Left colon (tissue), 2 donors: ENCODE data around the gene CLCA2. TPM values are rescaled to one million over a fixed set of nuclear protein-coding genes. Genes with fewer than 3 reads are reported as not detected.

ENCODE experiments used
- ATAC-seq: fragments of 200-7000 bp; cut with Tn5 transposase; one replicate; pipeline ENCODE4 v1.9.1; 2020; ENCODE audit warnings: mild to moderate bottlenecking, moderate library complexity
- DNase-seq, 2 donors: peaks; one replicate each; pipeline ENCODE4 v3.0.0-alpha.2; 2020
- intact Hi-C, 2 donors: fragments of 100-400 bp; cut with DNase I in 1 of 2; cut with micrococcal nuclease in 1 of 2; formaldehyde crosslinking; loops; one replicate each; pipeline versions ENCODE4 v1.11.2 to v1.14.0; 2022; cut with DNase I, micrococcal nuclease
- long read RNA-seq: library from polyadenylated mRNA; unstranded; transcript quantifications from one replicate; pipeline ENCODE4 v2.0.0, GENCODE V29; 2021
- total RNA-seq, 2 donors: library from RNA; stranded (reverse); fragmentation: NEBNext Ultra II Directional; extraction: Animal tissue kit (Norgen Biotek cat#: 25700); gene quantifications; one replicate each; pipeline ENCODE4 v1.2.1, GENCODE V29; 2021
- donor health status: DM: no; HTN: no; CAD: no.
- donor health status: DM: yes; HTN: yes; CAD: no.

CLCA2 gene, protein sequence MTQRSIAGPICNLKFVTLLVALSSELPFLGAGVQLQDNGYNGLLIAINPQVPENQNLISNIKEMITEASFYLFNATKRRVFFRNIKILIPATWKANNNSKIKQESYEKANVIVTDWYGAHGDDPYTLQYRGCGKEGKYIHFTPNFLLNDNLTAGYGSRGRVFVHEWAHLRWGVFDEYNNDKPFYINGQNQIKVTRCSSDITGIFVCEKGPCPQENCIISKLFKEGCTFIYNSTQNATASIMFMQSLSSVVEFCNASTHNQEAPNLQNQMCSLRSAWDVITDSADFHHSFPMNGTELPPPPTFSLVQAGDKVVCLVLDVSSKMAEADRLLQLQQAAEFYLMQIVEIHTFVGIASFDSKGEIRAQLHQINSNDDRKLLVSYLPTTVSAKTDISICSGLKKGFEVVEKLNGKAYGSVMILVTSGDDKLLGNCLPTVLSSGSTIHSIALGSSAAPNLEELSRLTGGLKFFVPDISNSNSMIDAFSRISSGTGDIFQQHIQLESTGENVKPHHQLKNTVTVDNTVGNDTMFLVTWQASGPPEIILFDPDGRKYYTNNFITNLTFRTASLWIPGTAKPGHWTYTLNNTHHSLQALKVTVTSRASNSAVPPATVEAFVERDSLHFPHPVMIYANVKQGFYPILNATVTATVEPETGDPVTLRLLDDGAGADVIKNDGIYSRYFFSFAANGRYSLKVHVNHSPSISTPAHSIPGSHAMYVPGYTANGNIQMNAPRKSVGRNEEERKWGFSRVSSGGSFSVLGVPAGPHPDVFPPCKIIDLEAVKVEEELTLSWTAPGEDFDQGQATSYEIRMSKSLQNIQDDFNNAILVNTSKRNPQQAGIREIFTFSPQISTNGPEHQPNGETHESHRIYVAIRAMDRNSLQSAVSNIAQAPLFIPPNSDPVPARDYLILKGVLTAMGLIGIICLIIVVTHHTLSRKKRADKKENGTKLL
- total RNA-seq: 1 to 10 TPM in 1 of 2 donors, under 1 TPM in 1; 0.79 to 1.2 TPM
- long read RNA-seq: 0 reads

DNA sequence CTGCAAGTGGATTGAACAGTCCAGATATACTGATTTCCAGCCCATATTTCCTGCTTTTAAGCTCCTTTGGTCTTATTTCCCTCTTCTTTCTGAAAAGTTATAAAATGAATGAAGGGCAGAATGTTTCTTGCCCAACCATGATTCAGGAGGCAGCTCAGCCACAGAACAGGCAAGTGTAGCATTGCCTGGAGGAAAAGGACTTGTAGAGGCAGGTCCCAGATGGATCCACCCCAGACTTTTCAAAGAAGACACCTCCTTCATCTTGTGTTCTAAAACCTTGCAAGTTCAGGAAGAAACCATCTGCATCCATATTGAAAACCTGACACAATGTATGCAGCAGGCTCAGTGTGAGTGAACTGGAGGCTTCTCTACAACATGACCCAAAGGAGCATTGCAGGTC lies at the start of gene CLCA2:
Gene CLCA2, plus strand, starts transcription at position 299 of the 400 bp plus-strand sequence. Its CDS starts 77 bp downstream, at position 376.
- DNase-seq (no peak), ATAC-seq (no peak)
- intact Hi-C loops: no loop called here

DNA sequence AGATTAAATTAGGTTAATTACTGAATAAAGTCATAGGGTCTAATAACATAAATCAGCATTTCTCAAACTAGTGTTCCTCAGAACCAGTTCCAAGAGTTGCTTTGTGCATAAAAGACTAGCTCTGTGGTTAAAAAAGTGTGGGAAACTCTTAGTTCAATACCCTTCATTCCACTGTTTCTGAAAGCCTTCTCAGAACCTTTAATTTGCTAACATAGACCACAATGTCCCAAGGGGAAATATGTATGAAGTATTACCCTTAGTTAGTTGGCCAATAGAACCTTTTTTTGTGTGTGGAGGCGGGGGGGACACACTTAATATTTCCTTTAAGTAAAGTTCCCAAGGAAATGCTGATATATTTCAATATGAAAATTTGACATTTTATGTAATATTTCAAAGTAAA lies 48.3 kb upstream of the CLCA2 start:
- ATAC-seq: no peak
- DNase-seq: no peak
- intact Hi-C loops: no loop called here

GRCh38 chr1:86377341-86377740 lies 46.6 kb upstream of the CLCA2 start:
- DNase-seq (no peak), ATAC-seq (no peak)
- intact Hi-C loops: no loop called here

DNA sequence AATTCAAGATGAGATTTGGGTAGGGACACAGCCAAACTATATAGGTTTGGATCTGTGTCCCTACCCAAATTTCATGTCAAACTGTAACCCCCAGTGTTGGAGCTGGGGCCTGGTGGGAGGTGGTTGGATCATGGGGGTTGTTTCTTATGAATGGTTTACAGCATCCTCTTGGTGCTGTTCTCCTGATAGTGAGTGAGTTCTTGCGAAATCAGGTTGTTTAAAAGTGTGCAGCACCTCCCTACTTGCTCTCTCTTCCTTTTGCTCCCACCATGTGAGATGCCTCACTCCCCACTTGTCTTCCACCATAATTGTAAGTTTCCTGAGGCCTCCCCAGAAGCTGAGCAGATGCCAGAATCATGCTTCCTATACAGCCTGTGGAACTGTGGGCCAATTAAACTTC lies 45.2 kb upstream of the CLCA2 start:
- intact Hi-C loops: no loop called here
- ATAC-seq (no peak), DNase-seq (no peak)

DNA sequence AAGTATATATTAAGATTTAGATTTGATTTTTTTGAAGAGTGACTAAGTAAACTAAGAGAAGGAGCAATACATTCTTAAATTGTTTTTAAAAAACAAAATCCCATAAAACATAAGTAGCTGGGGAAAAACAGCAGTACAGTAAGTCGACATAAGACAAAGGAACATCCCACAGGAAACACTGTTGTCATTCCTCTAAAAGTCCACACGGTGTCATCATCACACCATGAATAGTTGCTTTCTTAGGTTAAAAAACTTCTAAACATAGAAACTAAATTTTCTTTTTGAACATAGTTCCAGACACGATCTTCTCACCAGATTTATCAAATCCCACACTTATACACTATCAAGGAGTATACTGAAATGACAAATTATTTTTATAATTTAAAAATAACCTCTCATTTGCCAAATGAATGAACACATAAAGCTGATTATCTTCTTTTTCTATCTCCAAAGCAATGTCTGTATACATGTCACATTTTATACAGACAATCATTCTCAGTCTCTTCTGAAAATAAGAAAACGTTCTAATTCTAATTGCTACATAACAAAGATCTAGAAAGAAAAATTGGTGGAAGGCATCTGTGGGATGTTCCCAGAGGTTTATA lies 43.6 kb upstream of the CLCA2 start:
- intact Hi-C loops: loop anchor here in 1 of 2 donors (5.0 kb wide), 1 partner anchor 127 kb away; no protein-coding TSS in a partner anchor
- ATAC-seq (peak; percentile 88), DNase-seq (no peak)

- ATAC-seq (peak; percentile 94), DNase-seq (no peak)
- intact Hi-C loops: loop anchor here in 1 of 2 donors (5.0 kb wide), 1 partner anchor 126 kb away; no protein-coding TSS in a partner anchor
Observed at GRCh38 chr1:86381223-86381622, 42.7 kb upstream of the CLCA2 start.

- intact Hi-C loops: loop anchor here in 1 of 2 donors (5.0 kb wide), 1 partner anchor 124 kb away; no protein-coding TSS in a partner anchor
- ATAC-seq: no peak
- no peak for DNase-seq
Observed at GRCh38 chr1:86382878-86383277, 41.1 kb upstream of the CLCA2 start.

DNA sequence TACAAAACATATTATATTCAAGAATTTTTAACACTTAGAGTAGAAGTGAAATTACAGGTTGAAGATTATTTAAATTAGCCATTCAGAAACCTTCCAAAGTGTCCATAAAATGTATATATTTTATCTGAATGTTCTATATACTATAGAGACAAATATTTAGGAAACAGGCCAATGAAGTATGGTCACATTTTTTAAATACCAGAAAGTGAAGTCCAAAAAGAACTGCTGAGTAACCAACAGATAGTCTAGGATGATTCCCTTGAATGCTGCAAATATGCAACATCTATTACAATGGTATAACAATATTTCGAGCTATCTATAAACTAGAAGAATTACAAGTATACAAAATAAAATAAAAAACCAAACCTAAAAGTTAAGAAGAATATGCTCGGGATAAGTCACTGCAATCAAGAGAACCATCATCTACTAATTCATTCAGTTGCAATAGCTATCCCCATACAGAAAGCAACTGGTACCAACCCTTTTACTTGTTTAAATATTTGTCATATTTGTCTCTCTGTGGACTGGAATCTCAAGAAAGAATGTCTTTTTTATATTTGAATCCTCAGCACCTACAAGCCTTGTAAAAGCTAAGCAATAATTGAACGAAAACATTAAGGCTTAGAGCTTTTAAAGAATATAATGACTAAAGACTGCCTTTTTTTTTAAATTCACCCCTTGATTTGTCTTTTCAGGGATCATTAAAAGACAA lies 35.9 kb upstream of the CLCA2 start:
- intact Hi-C loops: no loop called here
- DNase-seq: no peak
- ATAC-seq: no peak

- DNase-seq: no peak
- ATAC-seq: no peak
- intact Hi-C loops: no loop called here
Observed at GRCh38 chr1:86388777-86389176, 35.2 kb upstream of the CLCA2 start.

DNA sequence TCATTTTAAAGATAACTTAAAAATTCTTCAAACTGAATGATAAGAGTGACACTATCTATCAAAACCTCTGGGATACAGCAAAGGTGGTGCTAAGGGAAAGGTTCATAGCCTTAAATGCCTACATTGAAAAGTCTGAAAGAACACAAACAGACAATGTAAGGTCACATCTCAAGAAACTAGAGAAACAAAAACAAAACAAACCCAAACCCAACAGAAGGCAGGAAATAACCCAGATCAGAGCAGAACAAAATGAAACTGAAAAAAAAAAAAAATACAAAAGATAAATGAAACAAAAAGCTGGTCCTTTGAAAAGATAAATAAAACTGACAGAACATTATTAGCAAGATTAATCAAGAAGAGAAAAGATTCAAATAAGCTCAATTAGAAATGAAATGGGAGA lies 34.7 kb upstream of the CLCA2 start:
- intact Hi-C loops: no loop called here
- ATAC-seq (no peak), DNase-seq (no peak)

GRCh38 chr1:86394416-86394815 lies 29.6 kb upstream of the CLCA2 start:
- no peak for DNase-seq
- no peak for ATAC-seq
- intact Hi-C loops: no loop called here

GRCh38 chr1:86395751-86396497 lies 28.0 kb upstream of the CLCA2 start, which contains the start of gene ODF2L:
TSS of gene ODF2L (minus strand) at chr1:86396323. CDS start at chr1:86387027, 9,296 bp downstream.
- ATAC-seq (peak; percentile 100), DNase-seq (peak; percentile 94)
- intact Hi-C loops: no loop called here

- peak; percentile 15 for ATAC-seq
- no peak for DNase-seq
- intact Hi-C loops: no loop called here
Observed at GRCh38 chr1:86396498-86396890, 27.5 kb upstream of the CLCA2 start.

- DNase-seq: no peak
- intact Hi-C loops: no loop called here
- ATAC-seq: peak; percentile 66
Observed at GRCh38 chr1:86409416-86410021, 14.5 kb upstream of the CLCA2 start.

- ATAC-seq (no peak), DNase-seq (no peak)
- intact Hi-C loops: no loop called here
Observed at GRCh38 chr1:86410879-86411278, 13.1 kb upstream of the CLCA2 start.

DNA sequence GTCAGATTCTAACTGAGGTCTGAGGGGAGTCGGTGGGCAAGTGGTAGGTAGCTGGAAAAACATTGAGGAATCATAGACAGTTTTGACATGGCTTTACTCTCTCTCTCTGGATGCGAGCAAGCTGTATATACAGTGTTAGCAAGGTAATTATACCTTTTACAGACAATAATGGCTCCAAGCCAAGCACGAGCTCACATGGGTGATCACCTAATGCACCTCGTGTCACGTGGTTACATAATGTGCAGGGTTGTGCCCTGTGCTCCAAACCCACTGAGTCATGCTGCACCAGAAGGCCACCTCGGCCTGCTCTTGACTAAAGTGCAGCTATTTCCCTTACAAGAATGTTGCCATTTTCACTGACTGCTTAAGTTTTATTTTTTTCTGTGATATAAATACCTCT lies 7.6 kb upstream of the CLCA2 start:
- DNase-seq: peak; percentile 83
- intact Hi-C loops: no loop called here
- ATAC-seq: peak; percentile 97

GRCh38 chr1:86419277-86419903 lies 4.6 kb upstream of the CLCA2 start:
- intact Hi-C loops: no loop called here
- ATAC-seq (peak; percentile 55), DNase-seq (peak in 1 of 2 donors; percentile 33)
